HG03442 (cell line): ENCODE results near the gene KRTAP5-2.
"Not testable (repeated sequence)": the region's sequence is repeated elsewhere in the genome, so short reads cannot be mapped to it uniquely, and the experiment has no call there.

Experiments
- ATAC-seq: cut with Tn5 transposase; IDR thresholded peaks from one replicate; pipeline ENCODE4 v1.9.1; 2021; ENCODE audit warnings: mild to moderate bottlenecking, moderate library complexity; ENCODE audit not compliant: unreplicated experiment

Gene KRTAP5-2, protein sequence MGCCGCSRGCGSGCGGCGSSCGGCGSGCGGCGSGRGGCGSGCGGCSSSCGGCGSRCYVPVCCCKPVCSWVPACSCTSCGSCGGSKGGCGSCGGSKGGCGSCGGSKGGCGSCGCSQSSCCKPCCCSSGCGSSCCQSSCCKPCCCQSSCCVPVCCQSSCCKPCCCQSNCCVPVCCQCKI

GRCh38 chr11:1597994-1598380 is at the start of gene KRTAP5-2:
KRTAP5-2 (minus strand) TSS chr11:1598294; CDS start chr11:1598250, 44 bp downstream.
- no peak for ATAC-seq

DNA sequence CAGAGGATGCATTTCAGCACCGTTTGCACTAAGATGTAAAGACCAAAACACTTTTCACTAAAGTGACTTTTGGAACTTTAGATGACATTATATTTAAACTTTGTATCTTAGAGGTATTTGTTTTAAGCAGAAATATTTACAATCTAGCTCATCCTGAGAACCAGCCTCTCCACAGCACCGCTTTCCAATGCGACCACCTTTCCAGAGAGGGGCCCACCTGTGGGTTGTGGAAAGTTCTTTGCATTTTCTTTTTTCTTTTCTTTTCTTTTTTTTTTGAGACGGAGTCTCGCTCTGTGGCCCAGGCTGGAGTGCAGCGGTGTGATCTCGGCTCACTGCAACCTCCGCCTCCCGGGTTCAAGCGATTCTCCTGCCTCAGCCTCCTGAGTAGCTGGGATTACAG is 48.4 kb upstream of the KRTAP5-2 start:
- not testable (repeated sequence) for ATAC-seq

GRCh38 chr11:1645357-1645821 is 47.3 kb upstream of the KRTAP5-2 start:
- no peak for ATAC-seq

- no peak for ATAC-seq
These were observed 46.7 kb upstream of the KRTAP5-2 start for GRCh38 chr11:1644601-1645356.

GRCh38 chr11:1643146-1643690 is 45.1 kb upstream of the KRTAP5-2 start:
- no peak for ATAC-seq

DNA sequence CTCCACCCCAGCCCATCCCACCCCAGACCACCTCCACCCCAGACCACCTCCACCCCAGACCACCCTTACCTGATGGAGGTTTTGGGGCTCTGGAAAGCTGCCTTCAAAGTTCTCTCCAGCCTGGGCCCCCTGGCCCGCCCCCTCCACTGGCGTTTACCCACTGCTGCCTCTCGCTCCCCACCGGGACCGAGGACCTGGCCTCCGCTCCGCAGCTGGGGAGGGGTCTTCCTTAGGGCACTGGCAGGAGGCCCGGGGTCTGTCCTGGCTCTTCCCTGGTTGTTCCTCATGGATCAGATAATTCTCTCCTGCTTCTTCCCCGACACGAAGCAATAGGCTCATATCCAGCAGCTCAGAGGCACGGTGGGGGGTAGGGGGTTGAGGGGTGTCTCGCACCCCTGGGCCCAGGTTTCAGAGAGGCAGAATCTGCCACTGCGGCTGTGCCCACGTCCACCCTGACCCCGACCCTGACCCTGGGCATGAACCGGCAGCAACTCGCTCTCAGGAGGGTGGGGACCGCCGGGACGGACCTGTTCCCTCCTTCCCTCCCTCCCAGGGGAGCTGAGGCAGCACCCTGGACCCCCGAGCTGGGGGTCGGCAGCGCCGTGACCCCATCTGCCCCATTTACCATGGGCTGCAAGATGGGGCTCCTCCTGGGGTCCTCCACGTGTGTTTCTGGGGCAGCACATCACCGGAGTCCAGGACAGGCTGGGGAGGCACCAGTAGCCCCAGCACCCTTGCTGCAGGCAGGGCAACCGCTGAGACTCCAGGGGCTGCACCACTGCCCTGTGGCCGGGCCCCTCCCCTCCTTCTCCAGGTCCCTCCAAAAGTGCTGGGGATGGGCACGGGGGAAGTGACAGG is 44.4 kb upstream of the KRTAP5-2 start:
- ATAC-seq = no peak

- ATAC-seq = no peak
These were observed 43.0 kb upstream of the KRTAP5-2 start for GRCh38 chr11:1641096-1641495.

DNA sequence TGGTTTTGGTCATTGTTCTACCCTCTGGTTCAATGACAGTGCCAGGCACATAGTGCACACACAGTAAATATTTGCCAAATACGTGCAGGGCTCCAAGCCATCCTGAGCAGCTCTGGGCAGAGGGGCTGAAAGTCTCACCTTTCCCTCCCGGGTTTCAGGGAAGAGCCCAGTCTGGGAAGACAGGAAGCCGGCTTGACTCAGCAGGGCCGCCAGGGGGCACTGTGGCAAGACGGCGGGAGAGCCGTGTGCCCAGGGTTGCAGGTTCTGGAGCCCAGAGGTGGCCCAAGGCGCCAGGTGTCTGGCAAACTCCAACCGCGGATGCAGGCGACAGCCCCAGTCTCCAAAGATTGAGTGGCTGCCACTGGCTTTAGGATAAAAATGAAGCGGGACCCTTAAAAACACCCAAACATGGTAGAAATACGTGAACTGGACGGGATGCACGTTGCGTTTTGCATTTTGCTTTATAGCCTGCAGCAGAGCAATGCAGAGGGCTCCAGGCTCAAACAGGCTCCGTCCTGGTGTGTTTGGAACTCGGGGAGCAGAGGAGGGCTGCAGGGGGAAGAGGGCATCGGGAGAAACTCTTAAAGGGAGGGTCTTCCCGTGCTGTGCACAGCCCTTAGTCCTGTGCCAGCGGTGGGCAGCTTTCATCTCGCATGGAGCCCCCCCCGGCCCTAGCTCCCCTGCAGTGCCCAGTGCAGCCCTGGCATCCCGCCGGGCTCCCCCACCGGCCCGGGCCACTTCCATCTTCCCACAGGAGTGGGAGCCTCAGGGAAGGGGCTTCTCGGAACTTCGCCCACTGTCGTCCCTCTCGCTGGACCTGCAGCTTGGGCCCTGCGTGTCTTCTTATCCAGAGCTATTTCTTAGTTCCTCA is 42.2 kb upstream of the KRTAP5-2 start:
- no peak for ATAC-seq

DNA sequence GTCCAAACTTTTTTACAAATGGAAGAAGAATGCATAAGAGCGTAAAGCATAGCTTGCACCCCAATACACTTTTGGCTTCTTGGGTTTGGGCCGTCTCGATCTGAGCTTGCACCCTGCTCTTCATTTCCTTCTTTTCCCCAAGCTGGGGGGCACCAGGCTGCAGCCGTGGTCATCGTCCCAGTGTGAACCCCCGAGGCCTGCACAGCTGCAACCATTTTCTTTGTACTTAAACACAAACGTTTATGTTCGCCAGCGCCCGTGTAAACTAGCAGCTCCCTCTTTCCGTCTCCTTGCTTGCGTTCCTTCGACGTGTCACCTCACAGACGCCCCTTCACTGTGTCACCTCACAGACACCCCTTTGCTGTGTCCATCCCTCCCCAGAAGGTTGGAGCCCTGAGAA is 41.6 kb upstream of the KRTAP5-2 start:
- ATAC-seq = no peak

DNA sequence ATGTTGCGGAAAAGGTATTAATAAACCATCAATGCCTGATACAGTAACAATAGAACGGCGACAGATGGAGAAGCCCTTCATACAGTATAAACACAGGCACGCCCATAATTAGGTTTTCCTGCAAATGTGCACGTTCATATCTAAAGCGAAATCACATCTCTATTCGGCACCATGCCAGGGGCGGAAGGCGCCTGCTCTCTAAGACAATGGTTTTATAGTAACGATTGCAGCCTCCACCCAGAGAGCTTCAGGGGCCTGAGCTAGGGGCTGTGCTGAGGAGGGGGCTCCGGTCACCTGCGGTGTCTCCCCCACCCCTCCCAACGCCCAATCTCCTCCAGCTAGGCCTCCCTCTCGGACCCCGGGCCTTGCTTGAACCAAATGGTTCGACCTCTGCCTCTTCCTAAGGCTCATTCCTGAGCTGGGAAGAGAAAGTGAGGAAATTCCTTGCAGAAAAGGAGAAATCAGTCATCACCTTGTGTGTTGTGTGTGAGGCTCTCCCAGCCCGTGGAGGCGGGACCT is 41.1 kb upstream of the KRTAP5-2 start:
- ATAC-seq = no peak

GRCh38 chr11:1638344-1638743 is 40.2 kb upstream of the KRTAP5-2 start:
- no peak for ATAC-seq

DNA sequence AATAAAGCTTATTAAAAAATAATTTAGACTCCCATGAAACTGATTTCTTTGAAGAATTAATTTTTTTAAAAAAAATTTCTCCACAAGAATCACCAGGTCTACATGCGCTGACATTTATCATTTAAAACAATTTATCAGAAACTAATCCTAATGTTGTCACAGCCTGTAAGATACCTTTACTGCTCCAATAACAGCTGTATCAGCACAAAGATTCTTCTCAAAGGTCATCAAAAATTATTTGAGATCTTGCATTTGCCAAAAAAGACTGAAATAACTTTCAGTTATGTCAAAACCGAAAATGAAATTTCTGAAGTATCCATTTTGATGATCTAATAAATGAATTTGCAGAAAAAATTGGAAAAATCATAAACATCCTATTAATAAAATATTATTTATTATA is 39.5 kb upstream of the KRTAP5-2 start:
- no peak for ATAC-seq

DNA sequence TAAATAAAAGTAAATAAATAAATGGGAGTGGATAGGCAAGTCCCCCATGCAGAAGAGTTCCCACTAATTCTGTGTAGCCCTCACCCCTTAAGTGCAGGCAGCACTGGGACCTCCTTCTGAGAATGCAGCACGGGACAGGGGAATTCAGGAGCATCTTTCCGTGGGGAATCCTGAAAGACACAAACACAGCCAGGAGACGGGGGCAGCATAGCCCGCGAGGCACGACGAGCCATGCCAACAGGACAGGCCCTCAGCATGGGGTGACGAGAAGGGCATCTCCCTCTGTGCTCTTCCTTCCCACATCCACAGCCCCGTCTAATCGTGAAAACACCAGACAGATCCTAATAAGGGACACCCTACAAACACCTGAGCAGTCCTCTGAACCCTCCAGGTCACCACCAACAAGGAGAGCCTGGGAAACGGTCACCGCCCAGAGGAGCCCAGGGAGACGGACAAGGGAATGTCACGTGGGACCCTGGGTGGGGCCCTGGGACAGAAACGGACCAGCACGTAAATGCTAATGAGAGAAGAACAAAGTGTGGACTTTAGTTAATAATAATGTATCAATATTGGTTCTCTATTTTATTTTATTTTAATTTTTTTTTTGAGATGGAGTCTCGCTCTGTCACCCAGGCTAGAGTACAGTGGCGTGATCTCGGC is 38.3 kb upstream of the KRTAP5-2 start:
- ATAC-seq = no peak

- ATAC-seq = no peak
These were observed 35.8 kb upstream of the KRTAP5-2 start for GRCh38 chr11:1633864-1634263.

DNA sequence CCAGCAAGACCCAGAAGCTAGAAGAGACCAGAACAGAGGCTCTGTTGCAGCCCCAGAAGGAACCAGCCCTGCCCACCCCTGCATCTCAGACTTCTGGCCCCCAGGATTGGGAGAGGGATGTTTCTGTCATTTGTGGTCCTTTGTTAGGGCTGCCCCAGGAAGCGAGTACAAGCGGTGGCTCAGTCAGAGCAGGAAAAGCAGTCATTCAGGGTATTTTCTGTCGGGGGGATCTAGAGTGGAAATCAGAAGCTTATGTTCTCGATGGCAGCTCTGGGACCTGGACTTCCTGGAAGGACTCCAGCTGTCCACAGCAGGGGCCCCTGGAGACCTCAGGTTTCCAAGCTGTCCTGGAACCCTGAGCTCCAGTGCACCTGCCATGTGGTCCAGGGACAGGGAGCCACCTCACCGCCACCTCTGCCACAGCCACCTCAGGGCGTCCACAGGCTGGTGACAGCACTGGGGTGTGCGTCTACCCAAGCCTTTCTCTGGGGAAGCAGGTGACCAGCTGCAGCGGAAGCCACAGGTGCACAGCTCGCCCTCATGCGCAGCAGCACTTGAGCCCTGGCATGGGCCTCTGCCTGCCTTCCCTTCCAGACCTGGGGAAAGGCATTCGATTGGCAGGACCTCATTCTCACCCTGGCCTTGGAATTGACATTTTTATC is 34.1 kb upstream of the KRTAP5-2 start:
- no peak for ATAC-seq

DNA sequence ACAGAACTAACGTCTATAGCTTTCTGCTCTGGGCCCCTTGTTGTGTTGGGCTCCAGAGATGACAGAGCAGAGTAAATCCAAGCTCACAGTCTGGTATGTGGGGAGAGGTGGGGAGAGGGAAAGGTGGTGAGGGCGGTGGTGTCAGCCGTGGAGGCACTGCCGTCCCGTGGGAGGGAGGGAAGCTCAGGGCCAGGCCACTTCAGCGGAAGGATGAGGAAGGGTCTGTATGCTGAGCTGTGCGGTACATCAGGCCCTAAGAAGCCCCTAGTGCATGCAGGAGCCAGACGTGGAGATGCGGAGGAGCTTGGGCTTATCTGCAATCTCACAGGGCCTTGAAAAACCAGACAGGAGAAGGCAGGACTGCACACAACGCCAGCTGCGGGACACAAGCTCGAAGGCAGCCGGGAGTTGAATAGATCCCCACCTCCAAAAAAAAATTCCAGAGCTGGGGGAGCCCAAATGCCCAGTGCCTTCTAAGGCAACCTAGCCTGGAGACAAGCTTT is 33.0 kb upstream of the KRTAP5-2 start:
- ATAC-seq = no peak

GRCh38 chr11:1630271-1630670 is 32.2 kb upstream of the KRTAP5-2 start:
- ATAC-seq = no peak

- ATAC-seq = no peak
These were observed 31.5 kb upstream of the KRTAP5-2 start, which contains the start of gene KRTAP5-5 for GRCh38 chr11:1629326-1630185. KRTAP5-5 (plus strand) TSS chr11:1629775; CDS start chr11:1629841, 66 bp downstream.
